Suprapubic skin (tissue), 4 donors: ENCODE data around the gene SMOC2. TPM values are rescaled to one million over a fixed set of nuclear protein-coding genes. Genes with fewer than 3 reads are reported as not detected.
"Not testable (repeated sequence)": the region's sequence is repeated elsewhere in the genome, so short reads cannot be mapped to it uniquely, and the experiment has no call there.

Source experiments
- DNase-seq, 2 donors: peaks; one replicate each; pipeline ENCODE4 v3.0.0-alpha.2; 2019; ENCODE audit warnings: low spot score in 2 of 2
- H3K27ac ChIP-seq: fragments of 200-600 bp; sonication (generic); one replicate; pipeline ENCODE4 v1.5.1; 2019
- H3K27me3 ChIP-seq: fragments of 200-600 bp; sonication (generic); one replicate; pipeline ENCODE4 v1.5.1; 2019
- H3K36me3 ChIP-seq: fragments of 200-600 bp; sonication (generic); one replicate; pipeline ENCODE4 v1.5.1; 2019
- H3K4me1 ChIP-seq: fragments of 200-600 bp; sonication (generic); one replicate; pipeline ENCODE4 v1.5.1; 2019
- H3K4me3 ChIP-seq: fragments of 200-600 bp; sonication (generic); one replicate; pipeline ENCODE4 v1.5.1; 2019; ENCODE audit warnings: mild to moderate bottlenecking
- H3K9me3 ChIP-seq: fragments of 200-600 bp; sonication (generic); one replicate; pipeline ENCODE4 v1.5.1; 2019
- CTCF ChIP-seq, 2 donors: fragments of 200-600 bp in 1 of 2; fragments of 450-650 bp in 1 of 2; sonication (generic) in 1 of 2; IDR thresholded peaks; one replicate each; pipeline ENCODE4 v1.5.1; 2016 to 2019; ENCODE audit warnings: antibody characterized with exemption in 2 of 2, mild to moderate bottlenecking in 1 of 2, moderate library complexity in 1 of 2
- EP300 ChIP-seq: sonication (generic); formaldehyde crosslinking; IDR thresholded peaks from one replicate; pipeline ENCODE4 v1.6.1; 2017; ENCODE audit warnings: antibody characterized with exemption
- POLR2A ChIP-seq, 2 donors: fragments of 450-650 bp; IDR thresholded peaks; one replicate each; pipeline ENCODE4 v1.6.1; 2017; ENCODE audit warnings: antibody characterized with exemption in 2 of 2, mild to moderate bottlenecking in 2 of 2, moderate library complexity in 2 of 2
- POLR2AphosphoS5 ChIP-seq, 3 donors: sonication (generic); formaldehyde crosslinking; IDR thresholded peaks; one replicate each; pipeline ENCODE4 v1.6.1; 2017; ENCODE audit warnings: antibody characterized with exemption in 3 of 3
- WGBS: methylation state at CpG from one replicate; pipeline ENCODE4 v1.1.5; 2018; 5-methylcytosine and 5-hydroxymethylcytosine counted together
- total RNA-seq, 4 donors: library from RNA; depleted of rRNA; stranded (reverse); fragments of >200 nt; gene quantifications; one replicate each; pipeline ENCODE4 v1.1.0, GENCODE V29; 2016

SMOC2 gene
- total RNA-seq, 4 donors from 2014 or later, result 16.2 to 22.9 (median 18.8) TPM

GRCh38 chr6:168675375-168675774 lies 234.4 kb downstream of the SMOC2 start:
- H3K4me1 ChIP-seq, result no peaks in the 10 kb centered on the region
- H3K36me3 ChIP-seq, result no peaks in the 10 kb centered on the region
- DNase-seq, result peak in 1 of 2 donors; percentile 45
- no peaks in the 10 kb centered on the region for H3K9me3 ChIP-seq
- no peak for TF ChIP-seq CTCF (IDR thresholded peaks at IDR 0.05)
- no peak for TF ChIP-seq POLR2AphosphoS5 (IDR thresholded peaks at IDR 0.05)
- no peak for TF ChIP-seq POLR2A (IDR thresholded peaks at IDR 0.05)
- TF ChIP-seq EP300, result no peak
- H3K27ac ChIP-seq, result no peak overlapping the region
- H3K4me3 ChIP-seq, result no peak overlapping the region
- no peaks in the 10 kb centered on the region for H3K27me3 ChIP-seq
- 73% methylated on average over 11 of the region's 11 CpGs for WGBS

GRCh38 chr6:168675933-168676551 lies 235.1 kb downstream of the SMOC2 start:
- Histone ChIP-seq H3K4me3 (no peak overlapping the region), H3K27ac (no peak overlapping the region), H3K9me3 (no peaks in the 10 kb centered on the region), H3K4me1 (no peaks in the 10 kb centered on the region), H3K36me3 (no peaks in the 10 kb centered on the region), H3K27me3 (no peaks in the 10 kb centered on the region)
- WGBS, result 87% methylated on average over 11 of the region's 11 CpGs
- TF ChIP-seq EP300, result no peak
- no peak for TF ChIP-seq POLR2AphosphoS5 (IDR thresholded peaks at IDR 0.05)
- DNase-seq, result peak in 1 of 2 donors; percentile 49

GRCh38 chr6:168676552-168677322 lies 235.8 kb downstream of the SMOC2 start:
- Histone ChIP-seq H3K27ac (no peak overlapping the region), H3K27me3 (no peaks in the 10 kb centered on the region), H3K36me3 (no peaks in the 10 kb centered on the region), H3K4me3 (no peak overlapping the region), H3K9me3 (no peaks in the 10 kb centered on the region), H3K4me1 (no peaks in the 10 kb centered on the region)
- 87% methylated on average over 15 of the region's 16 CpGs for WGBS
- no peak for TF ChIP-seq EP300
- no peak for TF ChIP-seq POLR2A (IDR thresholded peaks at IDR 0.05)
- TF ChIP-seq POLR2AphosphoS5 (IDR thresholded peaks at IDR 0.05), result no peak
- no peak for TF ChIP-seq CTCF (IDR thresholded peaks at IDR 0.05)
- peak in 1 of 2 donors; percentile 49 for DNase-seq

GRCh38 chr6:168677323-168677781 lies 236.4 kb downstream of the SMOC2 start:
- not testable (repeated sequence) for H3K36me3 ChIP-seq, H3K4me3 ChIP-seq, H3K27me3 ChIP-seq, H3K4me1 ChIP-seq, H3K9me3 ChIP-seq, H3K27ac ChIP-seq
- WGBS, result 75% methylated on average over 6 of the region's 6 CpGs
- DNase-seq, result peak in 1 of 2 donors; percentile 49

GRCh38 chr6:168678077-168678476 lies 237.1 kb downstream of the SMOC2 start:
- H3K36me3 ChIP-seq, result no peaks in the 10 kb centered on the region
- no peak overlapping the region for H3K4me3 ChIP-seq
- no peaks in the 10 kb centered on the region for H3K9me3 ChIP-seq
- no peak for DNase-seq
- H3K27ac ChIP-seq, result no peak overlapping the region
- 33% methylated on average over 1 of the region's 1 CpG for WGBS
- no peaks in the 10 kb centered on the region for H3K27me3 ChIP-seq
- H3K4me1 ChIP-seq, result no peaks in the 10 kb centered on the region
- no peak for TF ChIP-seq CTCF (IDR thresholded peaks at IDR 0.05)
- TF ChIP-seq POLR2AphosphoS5 (IDR thresholded peaks at IDR 0.05), result no peak
- TF ChIP-seq EP300, result no peak
- no peak for TF ChIP-seq POLR2A (IDR thresholded peaks at IDR 0.05)

- no peak overlapping the region for H3K27ac ChIP-seq
- H3K9me3 ChIP-seq, result no peaks in the 10 kb centered on the region
- 45% methylated on average over 5 of the region's 5 CpGs for WGBS
- no peak for TF ChIP-seq EP300
- no peak for TF ChIP-seq POLR2A (IDR thresholded peaks at IDR 0.05)
- TF ChIP-seq CTCF (IDR thresholded peaks at IDR 0.05), result no peak
- no peak for TF ChIP-seq POLR2AphosphoS5 (IDR thresholded peaks at IDR 0.05)
- H3K4me1 ChIP-seq, result no peaks in the 10 kb centered on the region
- H3K4me3 ChIP-seq, result no peak overlapping the region
- H3K36me3 ChIP-seq, result no peaks in the 10 kb centered on the region
- no peak for DNase-seq
- no peaks in the 10 kb centered on the region for H3K27me3 ChIP-seq
Observed at GRCh38 chr6:168678588-168678987, 237.6 kb downstream of the SMOC2 start.
